Gastroesophageal sphincter (tissue), 3 donors: Measurements from ENCODE around the gene LMO4.

Experiments
- CTCF ChIP-seq, 4 experiments: fragments of 200-600 bp in 2 of 4; fragments of 450-650 bp in 2 of 4; sonication (generic) in 1 of 4; IDR thresholded peaks; one replicate each; pipeline ENCODE4 v1.5.1; 2017 to 2019; ENCODE audit warnings: antibody characterized with exemption in 4 of 4, mild to moderate bottlenecking in 2 of 4, moderate library complexity in 2 of 4
- POLR2A ChIP-seq, 2 donors: fragments of 450-650 bp; IDR thresholded peaks; one replicate each; pipeline ENCODE4 v1.6.1; 2017; ENCODE audit warnings: antibody characterized with exemption in 2 of 2, mild to moderate bottlenecking in 2 of 2, moderate library complexity in 1 of 2

- TF ChIP-seq CTCF (IDR thresholded peaks at IDR 0.05) (no peak), POLR2A (IDR thresholded peaks at IDR 0.05) (no peak)
These were observed 33.6 kb downstream of the LMO4 start for GRCh38 chr1:87362063-87362833.
